ENCODE data around the gene RFX4.

RFX4 gene

DNA sequence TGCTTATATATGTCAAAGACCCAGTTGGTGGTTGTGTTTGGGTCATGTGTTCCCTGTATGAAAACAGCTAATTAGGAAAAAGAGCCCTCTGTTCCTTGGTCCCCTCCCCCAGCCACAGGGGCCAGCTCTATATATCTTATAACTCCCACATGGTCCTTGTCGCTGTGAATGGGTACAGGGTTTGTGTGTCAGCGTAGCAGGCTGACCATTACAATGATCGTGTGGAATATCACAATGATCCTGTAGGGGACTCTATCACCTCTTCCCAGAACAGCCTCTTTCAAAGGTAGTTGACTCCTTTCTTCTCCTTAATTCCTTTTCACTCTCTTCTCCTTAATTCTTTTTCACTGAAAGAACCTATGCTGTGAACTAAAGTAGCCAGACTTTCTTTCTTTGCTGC is 140.0 kb downstream of the RFX4 start:
- Histone ChIP-seq H3K9me2 (replicated peaks; ENCODE audit: low read depth, low read length) (no peaks in the 10 kb centered on the region), H3K79me2 (ENCODE audit: insufficient read depth, low read length) (no peaks in the 10 kb centered on the region), H3K9ac (ENCODE audit: low read depth, low read length, poor library complexity, severe bottlenecking) (no peak overlapping the region), H2AFZ (ENCODE audit: low read length) (no peak overlapping the region), H3K36me3 (ENCODE audit: insufficient read depth, low read length) (no peaks in the 10 kb centered on the region), H3K4me2 (ENCODE audit: low read depth, low read length, poor library complexity, severe bottlenecking) (no peak overlapping the region), H3K27me3 (ENCODE audit: insufficient read depth, low read length, poor library complexity, severe bottlenecking) (no peaks in the 10 kb centered on the region), H3K9me3 (ENCODE audit: insufficient read depth, low read depth, low read length) (no peaks in the 10 kb centered on the region), H3F3A (ENCODE audit: low read depth) (no peaks in the 10 kb centered on the region), H3K4me3 (ENCODE audit: low read length, poor library complexity, severe bottlenecking) (no peak overlapping the region), H3K4me1 (ENCODE audit: insufficient read depth, low read length, poor library complexity, severe bottlenecking) (no peaks in the 10 kb centered on the region), H4K20me1 (ENCODE audit: insufficient read depth, low read length, poor library complexity, severe bottlenecking) (no peaks in the 10 kb centered on the region)
- TF ChIP-seq, protein P1, sequence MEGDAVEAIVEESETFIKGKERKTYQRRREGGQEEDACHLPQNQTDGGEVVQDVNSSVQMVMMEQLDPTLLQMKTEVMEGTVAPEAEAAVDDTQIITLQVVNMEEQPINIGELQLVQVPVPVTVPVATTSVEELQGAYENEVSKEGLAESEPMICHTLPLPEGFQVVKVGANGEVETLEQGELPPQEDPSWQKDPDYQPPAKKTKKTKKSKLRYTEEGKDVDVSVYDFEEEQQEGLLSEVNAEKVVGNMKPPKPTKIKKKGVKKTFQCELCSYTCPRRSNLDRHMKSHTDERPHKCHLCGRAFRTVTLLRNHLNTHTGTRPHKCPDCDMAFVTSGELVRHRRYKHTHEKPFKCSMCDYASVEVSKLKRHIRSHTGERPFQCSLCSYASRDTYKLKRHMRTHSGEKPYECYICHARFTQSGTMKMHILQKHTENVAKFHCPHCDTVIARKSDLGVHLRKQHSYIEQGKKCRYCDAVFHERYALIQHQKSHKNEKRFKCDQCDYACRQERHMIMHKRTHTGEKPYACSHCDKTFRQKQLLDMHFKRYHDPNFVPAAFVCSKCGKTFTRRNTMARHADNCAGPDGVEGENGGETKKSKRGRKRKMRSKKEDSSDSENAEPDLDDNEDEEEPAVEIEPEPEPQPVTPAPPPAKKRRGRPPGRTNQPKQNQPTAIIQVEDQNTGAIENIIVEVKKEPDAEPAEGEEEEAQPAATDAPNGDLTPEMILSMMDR (conservative IDR thresholded peaks at IDR 0.05; ENCODE audit: low read length) = 0 out of 2 replicates have a peak, but pooled peaks have one; percentile 20
- TF ChIP-seq EZH2phosphoT487 (IDR thresholded peaks at IDR 0.05; ENCODE audit: borderline replicate concordance) = no peak

DNA sequence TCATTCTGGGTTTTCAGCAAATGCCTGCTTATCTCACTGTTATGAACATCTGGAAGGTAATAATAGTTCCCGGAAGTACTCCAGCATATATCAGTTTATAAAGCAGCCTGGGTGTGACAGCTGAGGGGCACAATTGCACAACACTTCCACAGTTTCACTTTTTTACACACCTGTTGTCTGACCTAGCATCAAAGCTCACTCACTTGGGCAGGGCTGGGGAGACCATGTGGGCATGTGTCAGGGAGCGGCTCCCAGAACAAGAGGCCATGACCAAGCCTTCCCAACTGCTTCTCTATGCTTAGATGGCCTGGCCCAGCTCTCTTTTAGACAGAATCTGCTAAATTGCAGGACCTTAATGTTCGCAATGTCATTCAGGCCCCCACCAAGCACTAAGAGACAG is 140.6 kb downstream of the RFX4 start:
- Histone ChIP-seq H2AFZ (ENCODE audit: low read length) (no peak overlapping the region), H3K4me3 (ENCODE audit: low read length, poor library complexity, severe bottlenecking) (no peak overlapping the region)

GRCh38 chr12:106724116-106724515 is 141.3 kb downstream of the RFX4 start:
- Histone ChIP-seq H3K9ac (ENCODE audit: low read depth, low read length, poor library complexity, severe bottlenecking) (no peak overlapping the region), H3K36me3 (ENCODE audit: insufficient read depth, low read length) (no peaks in the 10 kb centered on the region), H2AFZ (ENCODE audit: low read length) (no peak overlapping the region), H3K9me3 (ENCODE audit: insufficient read depth, low read depth, low read length) (no peaks in the 10 kb centered on the region), H3K27me3 (ENCODE audit: insufficient read depth, low read length, poor library complexity, severe bottlenecking) (no peaks in the 10 kb centered on the region), H3K4me2 (ENCODE audit: low read depth, low read length, poor library complexity, severe bottlenecking) (no peak overlapping the region), H3K4me1 (ENCODE audit: insufficient read depth, low read length, poor library complexity, severe bottlenecking) (no peaks in the 10 kb centered on the region), H3F3A (ENCODE audit: low read depth) (no peaks in the 10 kb centered on the region), H3K9me2 (replicated peaks; ENCODE audit: low read depth, low read length) (no peaks in the 10 kb centered on the region), H3K4me3 (ENCODE audit: low read length, poor library complexity, severe bottlenecking) (no peak overlapping the region), H4K20me1 (ENCODE audit: insufficient read depth, low read length, poor library complexity, severe bottlenecking) (no peaks in the 10 kb centered on the region), H3K79me2 (ENCODE audit: insufficient read depth, low read length) (no peaks in the 10 kb centered on the region)
- no peak for TF ChIP-seq EZH2phosphoT487 (IDR thresholded peaks at IDR 0.05; ENCODE audit: borderline replicate concordance)
- TF ChIP-seq, protein P1 (conservative IDR thresholded peaks at IDR 0.05; ENCODE audit: low read length) = no peak

More for the DNA sequence above, 140.6 kb downstream of the RFX4 start:
- no peaks in the 10 kb centered on the region for H3K79me2 ChIP-seq (ENCODE audit: insufficient read depth, low read length)
- no peak overlapping the region for H3K9ac ChIP-seq (ENCODE audit: low read depth, low read length, poor library complexity, severe bottlenecking)
- no peaks in the 10 kb centered on the region for H3F3A ChIP-seq (ENCODE audit: low read depth)
- no peaks in the 10 kb centered on the region for H3K4me1 ChIP-seq (ENCODE audit: insufficient read depth, low read length, poor library complexity, severe bottlenecking)
- no peak for TF ChIP-seq EZH2phosphoT487 (IDR thresholded peaks at IDR 0.05; ENCODE audit: borderline replicate concordance)
- TF ChIP-seq, protein P1 (conservative IDR thresholded peaks at IDR 0.05; ENCODE audit: low read length) = no peak
- no peak overlapping the region for H3K4me2 ChIP-seq (ENCODE audit: low read depth, low read length, poor library complexity, severe bottlenecking)
- H3K9me2 ChIP-seq (replicated peaks; ENCODE audit: low read depth, low read length) = no peaks in the 10 kb centered on the region
- H3K27me3 ChIP-seq (ENCODE audit: insufficient read depth, low read length, poor library complexity, severe bottlenecking) = no peaks in the 10 kb centered on the region
- no peaks in the 10 kb centered on the region for H3K9me3 ChIP-seq (ENCODE audit: insufficient read depth, low read depth, low read length)
- no peaks in the 10 kb centered on the region for H3K36me3 ChIP-seq (ENCODE audit: insufficient read depth, low read length)
- no peaks in the 10 kb centered on the region for H4K20me1 ChIP-seq (ENCODE audit: insufficient read depth, low read length, poor library complexity, severe bottlenecking)

Data from Loucy (cell line).